PFSK-1 (cell line): ENCODE measurements around the gene AQP11.

ENCODE experiments used
- FOXP2 ChIP-seq: optimal IDR thresholded peaks from 2 replicates; pipeline ENCODE3; 2011; ENCODE audit warnings: borderline replicate concordance, control low read depth, inconsistent platforms; ENCODE audit not compliant: insufficient read depth; ENCODE audit errors: extremely low read length, extremely low read depth
- POLR2AphosphoS5 ChIP-seq: IDR thresholded peaks from 2 replicates; pipeline ENCODE4 v1.6.1; 2012; ENCODE audit warnings: low read depth, mild to moderate bottlenecking, control low read depth, low read length, moderate library complexity
- SIN3A ChIP-seq: IDR thresholded peaks from 2 replicates; pipeline ENCODE4 v1.6.1; 2012; ENCODE audit warnings: mild to moderate bottlenecking, low read length, moderate library complexity, borderline replicate concordance; ENCODE audit not compliant: insufficient read depth
- TAF1 ChIP-seq: IDR thresholded peaks from 2 replicates; pipeline ENCODE4 v1.6.1; 2012; ENCODE audit warnings: low read length, control low read depth, borderline replicate concordance; ENCODE audit not compliant: insufficient read depth
- TF ChIP-seq, protein P1 (sequence below), 2 experiments: IDR thresholded peaks; 2 replicates each; pipeline versions ENCODE4 v1.6.1 to v1.8.0; 2011 to 2012; ENCODE audit warnings: low read depth in 2 of 2, low read length in 2 of 2, control low read depth in 1 of 2, inconsistent platforms in 1 of 2, mild to moderate bottlenecking in 1 of 2, moderate library complexity in 1 of 2; ENCODE audit not compliant: insufficient read depth in 1 of 2

AQP11 gene

DNA sequence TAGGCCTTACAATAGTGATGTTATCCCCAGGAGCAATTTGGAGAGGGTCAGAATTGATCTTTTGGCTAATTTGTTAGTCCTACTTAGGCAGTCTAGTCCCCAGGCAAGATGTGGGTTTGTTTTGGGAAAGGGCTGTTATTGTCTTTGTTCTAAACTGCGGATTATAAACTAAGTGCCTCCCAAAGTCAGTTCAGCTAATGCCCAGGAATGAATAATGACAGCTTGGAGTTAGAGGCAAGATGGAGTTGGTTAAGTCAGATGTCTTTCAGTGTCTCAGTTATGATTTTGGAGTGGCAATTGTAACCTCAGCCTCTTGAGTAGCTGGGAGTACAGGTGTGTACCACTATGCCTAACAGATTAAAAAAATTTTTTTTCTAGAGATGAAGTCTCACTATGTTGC lies 55.1 kb downstream of the AQP11 start:
- TF ChIP-seq TAF1 (no peak), FOXP2 (no peak), SIN3A (no peak)
- TF ChIP-seq, protein P1, sequence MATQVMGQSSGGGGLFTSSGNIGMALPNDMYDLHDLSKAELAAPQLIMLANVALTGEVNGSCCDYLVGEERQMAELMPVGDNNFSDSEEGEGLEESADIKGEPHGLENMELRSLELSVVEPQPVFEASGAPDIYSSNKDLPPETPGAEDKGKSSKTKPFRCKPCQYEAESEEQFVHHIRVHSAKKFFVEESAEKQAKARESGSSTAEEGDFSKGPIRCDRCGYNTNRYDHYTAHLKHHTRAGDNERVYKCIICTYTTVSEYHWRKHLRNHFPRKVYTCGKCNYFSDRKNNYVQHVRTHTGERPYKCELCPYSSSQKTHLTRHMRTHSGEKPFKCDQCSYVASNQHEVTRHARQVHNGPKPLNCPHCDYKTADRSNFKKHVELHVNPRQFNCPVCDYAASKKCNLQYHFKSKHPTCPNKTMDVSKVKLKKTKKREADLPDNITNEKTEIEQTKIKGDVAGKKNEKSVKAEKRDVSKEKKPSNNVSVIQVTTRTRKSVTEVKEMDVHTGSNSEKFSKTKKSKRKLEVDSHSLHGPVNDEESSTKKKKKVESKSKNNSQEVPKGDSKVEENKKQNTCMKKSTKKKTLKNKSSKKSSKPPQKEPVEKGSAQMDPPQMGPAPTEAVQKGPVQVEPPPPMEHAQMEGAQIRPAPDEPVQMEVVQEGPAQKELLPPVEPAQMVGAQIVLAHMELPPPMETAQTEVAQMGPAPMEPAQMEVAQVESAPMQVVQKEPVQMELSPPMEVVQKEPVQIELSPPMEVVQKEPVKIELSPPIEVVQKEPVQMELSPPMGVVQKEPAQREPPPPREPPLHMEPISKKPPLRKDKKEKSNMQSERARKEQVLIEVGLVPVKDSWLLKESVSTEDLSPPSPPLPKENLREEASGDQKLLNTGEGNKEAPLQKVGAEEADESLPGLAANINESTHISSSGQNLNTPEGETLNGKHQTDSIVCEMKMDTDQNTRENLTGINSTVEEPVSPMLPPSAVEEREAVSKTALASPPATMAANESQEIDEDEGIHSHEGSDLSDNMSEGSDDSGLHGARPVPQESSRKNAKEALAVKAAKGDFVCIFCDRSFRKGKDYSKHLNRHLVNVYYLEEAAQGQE (IDR thresholded peaks at IDR 0.05; ENCODE audit: insufficient read depth in 1 of 2, low read depth in 2 of 2, low read length in 2 of 2), result no peak

DNA sequence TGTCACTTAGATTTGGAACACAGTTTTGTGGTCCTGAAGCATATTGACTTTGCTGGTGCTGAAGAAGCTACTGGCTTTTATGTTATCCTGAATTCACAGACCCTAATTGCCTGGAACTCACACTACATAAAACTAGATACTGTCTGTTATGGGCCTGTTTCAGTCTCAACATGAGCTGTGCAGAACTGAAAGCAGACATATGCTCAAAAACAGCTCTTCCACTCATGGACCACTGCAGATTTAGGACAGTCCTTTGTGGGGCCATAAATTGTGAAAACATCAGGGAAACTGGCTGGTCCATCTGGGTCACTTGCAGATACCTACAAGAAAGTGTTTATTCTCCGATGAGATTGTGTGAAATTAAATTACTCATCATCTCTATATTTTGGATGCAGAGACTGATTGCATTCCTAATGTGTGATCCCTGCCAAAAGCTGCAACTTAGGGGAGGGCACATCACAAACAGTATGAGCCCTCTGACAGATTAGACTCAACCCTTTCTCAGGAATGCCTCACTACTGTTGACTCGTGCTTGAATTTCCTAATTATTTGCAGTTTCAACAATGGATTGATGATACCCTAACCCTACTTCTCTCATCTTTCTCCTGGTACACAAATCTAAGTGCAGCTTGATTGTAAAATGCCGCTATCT lies 58.0 kb downstream of the AQP11 start:
- TF ChIP-seq FOXP2 (no peak), POLR2AphosphoS5 (no peak), TAF1 (no peak), SIN3A (no peak)
- TF ChIP-seq, protein P1 (IDR thresholded peaks at IDR 0.05; ENCODE audit: insufficient read depth in 1 of 2, low read depth in 2 of 2, low read length in 2 of 2), result no peak

DNA sequence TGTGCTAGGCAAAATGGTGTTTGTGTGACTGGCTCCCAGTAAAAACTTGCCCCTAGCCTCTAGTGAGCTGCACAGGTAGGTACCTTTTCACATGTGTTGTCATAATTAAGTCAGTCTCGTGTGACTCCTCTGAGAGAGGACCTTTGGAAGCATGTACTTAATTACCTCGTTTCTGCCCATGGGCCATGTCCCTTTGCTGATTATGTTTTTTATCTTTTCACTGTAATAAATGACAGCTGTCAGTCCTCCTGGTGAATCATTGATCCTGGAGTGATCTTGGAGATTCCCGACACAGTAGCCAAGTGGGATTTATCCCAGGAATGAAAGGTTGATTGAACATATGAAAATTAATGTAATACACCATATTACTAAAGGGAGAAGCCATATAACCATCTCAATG lies 60.4 kb downstream of the AQP11 start:
- TF ChIP-seq FOXP2, result no peak
- TF ChIP-seq POLR2AphosphoS5, result no peak

DNA sequence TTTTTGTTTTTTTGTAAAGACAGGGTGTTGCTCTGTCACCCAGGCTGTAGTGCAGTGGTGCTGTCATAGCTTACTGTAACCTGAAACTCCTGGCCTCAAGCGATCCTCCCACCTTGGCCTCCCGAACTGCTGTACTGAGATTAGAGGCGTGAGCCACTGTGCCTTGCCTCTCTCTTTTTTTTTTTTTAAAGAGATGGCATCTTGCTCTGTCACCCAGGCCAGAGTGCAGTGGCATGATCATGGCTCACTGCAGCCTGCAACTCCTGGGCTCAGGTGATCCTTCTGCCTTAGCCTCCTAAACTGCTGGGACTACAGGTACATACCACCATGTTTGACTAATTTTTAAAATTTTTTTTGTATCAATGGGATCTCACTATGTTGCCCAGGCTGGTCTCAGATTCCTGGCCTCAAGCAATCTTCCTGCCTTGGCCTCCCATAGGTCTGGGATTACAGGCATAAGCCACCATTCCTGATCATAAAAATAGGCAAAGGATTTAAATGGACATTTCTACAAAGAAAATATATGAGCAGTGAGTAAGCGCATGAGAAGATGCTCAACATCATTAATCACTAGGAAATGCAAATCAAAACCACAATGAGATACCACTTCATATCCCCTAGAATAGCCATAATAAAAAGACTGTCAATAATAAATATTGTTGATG lies 65.1 kb downstream of the AQP11 start:
- TF ChIP-seq POLR2AphosphoS5 (no peak), SIN3A (no peak), FOXP2 (no peak), TAF1 (no peak)
- TF ChIP-seq, protein P1 (IDR thresholded peaks at IDR 0.05; ENCODE audit: insufficient read depth in 1 of 2, low read depth in 2 of 2, low read length in 2 of 2), result no peak

DNA sequence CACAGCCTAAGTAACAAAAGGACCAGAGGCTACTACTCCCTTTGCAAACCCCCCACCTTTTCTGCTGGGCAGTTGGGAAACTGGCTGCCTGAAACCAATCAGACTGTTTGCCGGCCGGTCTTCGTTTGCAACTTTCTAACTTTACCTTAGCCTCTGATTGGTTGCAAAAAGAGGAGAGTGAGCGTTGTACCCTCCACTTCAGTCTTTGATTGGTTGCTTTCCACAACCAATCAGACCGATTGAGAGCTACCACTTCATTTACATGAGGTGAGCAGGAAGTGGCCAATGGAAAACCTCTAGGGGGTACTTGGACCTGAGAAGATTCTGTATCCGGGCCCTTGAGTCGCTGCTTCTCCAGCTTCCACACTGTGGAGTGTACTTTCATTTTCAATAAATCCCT lies 66.6 kb downstream of the AQP11 start:
- TF ChIP-seq TAF1 (no peak), SIN3A (no peak), FOXP2 (no peak), POLR2AphosphoS5 (no peak)
- TF ChIP-seq, protein P1 (IDR thresholded peaks at IDR 0.05; ENCODE audit: insufficient read depth in 1 of 2, low read depth in 2 of 2, low read length in 2 of 2), result no peak
